IPS DF 4.7 (cell line): ENCODE measurements around the gene PCSK2.
"Not testable (repeated sequence)": the region's sequence is repeated elsewhere in the genome, so short reads cannot be mapped to it uniquely, and the experiment has no call there.

Experiments used
- DNase-seq: peaks from one replicate; pipeline ENCODE4 v3.0.0-alpha.2; 2013; ENCODE audit warnings: low spot score; ENCODE audit errors: extremely low read depth

PCSK2 gene

DNA sequence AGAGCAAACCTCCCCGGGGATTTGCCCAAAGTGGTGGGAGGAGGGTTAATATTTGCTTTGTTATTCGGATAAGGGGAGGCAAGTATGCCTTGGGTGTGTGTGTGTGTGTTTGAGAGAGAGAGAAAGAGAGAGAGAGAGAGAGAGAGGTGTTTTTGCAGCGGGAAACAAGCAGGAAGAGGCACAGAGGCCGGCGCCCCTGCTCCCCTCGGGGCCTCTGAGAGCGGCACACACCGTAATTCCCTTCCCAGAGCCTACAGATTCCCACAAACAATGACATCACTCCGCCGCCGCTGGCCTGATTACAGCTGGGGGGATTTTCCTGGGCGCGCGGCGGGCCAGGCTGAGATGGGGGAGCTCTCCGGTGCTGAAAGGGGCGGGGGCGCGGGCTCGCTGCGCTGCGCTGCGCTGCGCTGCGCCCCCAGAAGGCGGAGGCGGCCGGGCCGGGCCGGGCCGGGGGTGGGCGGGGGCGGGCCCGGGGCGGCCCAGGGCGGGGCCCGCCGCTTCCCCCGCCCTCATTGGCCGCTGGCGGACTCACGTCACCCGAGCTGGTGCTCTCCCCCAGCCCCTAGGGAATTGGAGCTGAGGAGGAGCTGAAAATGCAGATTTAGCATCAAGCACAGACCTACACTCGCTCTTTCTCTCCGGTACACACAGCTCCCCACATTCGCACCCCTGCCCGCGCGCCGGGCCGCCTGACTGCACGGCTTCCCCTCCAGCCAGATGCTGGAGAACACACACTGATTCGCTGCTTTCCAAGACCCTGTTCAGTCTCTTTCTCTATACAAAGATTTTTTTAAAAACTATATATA lies at the start of gene PCSK2:
PCSK2 (plus strand) TSS at position 631 of the 809 bp plus-strand sequence. CDS start 266 bp downstream, outside the sequence.
- DNase-seq: peak; percentile 62

DNA sequence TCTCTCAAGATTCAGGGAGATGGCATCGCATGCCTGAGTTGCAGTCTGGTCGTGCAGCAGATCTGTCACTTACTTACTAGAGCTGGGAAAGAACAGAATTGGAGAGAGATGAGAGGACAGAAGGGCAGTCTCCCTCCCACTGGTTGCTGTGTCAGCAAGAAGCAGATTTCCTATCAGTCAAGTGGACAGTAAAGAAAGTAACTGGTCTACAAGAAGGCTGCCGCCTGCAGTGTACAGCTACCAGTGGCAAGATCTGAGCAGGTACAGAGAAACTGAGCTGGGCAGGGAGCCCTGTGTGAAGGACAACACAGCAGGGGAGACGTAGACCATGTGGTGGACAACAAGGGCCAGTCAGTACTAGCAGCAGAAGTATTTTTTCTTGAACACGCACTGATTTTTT lies 49.5 kb upstream of the PCSK2 start:
- DNase-seq: no peak

- DNase-seq: no peak
Observed at GRCh38 chr20:17179840-17180239, 47.0 kb upstream of the PCSK2 start.

DNA sequence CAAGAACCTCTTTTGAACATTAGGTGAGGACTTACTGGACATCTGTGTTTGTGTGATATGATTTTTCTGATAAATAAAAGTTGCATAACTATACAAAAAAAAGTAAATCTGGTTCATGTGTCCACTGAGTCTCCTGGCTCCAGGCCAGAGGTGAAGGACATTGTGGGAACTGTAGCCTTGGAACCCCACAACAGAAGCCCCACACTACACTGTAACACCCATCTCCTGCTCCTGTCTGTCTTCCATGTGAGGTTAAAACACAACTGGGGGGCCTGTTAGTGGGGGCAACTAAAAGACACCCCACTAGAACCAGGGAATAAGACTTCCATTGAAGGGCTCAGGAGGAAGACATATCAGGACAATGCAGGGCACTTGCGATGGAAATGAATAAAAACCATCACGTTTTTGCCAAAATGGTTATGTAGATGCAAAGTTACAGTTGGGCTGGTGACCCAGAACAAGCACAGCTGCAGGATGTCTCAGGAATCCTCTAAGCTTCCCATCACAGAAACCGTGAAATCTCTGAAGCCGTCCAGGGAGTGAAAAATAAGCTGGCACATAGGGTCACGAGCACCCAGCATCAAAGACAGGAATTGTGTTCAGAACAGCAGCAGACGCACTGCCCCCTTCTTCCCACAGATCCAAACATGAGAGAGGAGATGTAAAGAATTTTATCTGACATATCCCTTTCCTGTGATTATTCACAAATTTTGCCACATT lies 36.7 kb upstream of the PCSK2 start:
- no peak for DNase-seq

- no peak for DNase-seq
Observed at GRCh38 chr20:17197041-17197440, 29.8 kb upstream of the PCSK2 start.

GRCh38 chr20:17202030-17202429 lies 24.8 kb upstream of the PCSK2 start:
- no peak for DNase-seq

DNA sequence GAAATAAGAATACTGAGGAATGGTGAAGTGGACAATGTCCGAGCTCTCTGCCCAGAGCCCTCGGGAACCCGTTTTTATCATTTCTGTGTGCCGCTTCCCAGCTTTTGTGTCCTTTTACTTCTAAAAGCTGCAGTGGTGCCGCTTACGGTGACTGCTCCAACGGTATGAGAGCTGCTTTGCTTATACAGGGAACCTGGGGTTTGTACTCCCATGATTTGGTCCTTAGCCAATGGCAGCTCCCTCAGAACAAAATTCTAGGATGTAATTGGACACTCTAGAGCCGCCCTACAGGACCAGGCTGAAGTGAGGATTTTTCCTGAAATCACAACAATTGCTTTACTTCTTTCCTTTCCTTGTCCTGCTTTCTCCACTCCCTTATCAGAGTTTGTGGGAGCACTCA lies 24.2 kb upstream of the PCSK2 start:
- DNase-seq: peak; percentile 30

DNA sequence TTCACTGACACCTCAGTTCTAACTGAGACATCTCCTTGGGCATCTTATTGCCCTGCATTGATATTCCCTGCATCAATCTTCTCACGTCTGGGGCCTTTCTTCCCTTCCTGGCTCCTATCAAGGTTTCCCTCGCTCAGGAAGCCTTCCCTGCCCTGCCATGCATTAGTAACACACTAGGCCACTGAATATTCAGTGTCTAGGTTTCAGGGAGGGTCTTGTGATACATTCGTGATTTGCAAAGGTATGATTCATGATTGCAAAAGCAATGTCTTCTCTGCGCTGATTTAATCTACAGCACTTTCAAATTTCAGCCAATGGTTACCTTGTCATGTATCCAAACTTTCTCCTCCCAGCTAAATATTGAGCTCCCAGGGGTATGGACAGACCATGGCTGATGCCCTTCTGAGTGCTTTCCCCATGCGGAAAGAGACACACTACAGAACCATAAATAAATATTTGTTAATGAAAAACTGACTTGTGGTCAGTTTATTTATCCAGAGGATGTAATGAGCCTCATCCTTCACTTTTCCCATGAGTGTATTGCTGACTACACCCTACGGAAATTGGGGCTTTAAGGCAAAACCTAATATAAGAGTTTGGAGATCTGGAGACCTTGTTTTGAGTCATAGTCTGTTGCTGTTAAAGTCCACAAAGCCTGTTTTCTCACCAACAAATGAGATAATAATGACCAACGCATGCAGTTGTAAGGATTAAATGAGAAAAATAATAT lies 21.6 kb upstream of the PCSK2 start:
- no peak for DNase-seq

- DNase-seq: no peak
Observed at GRCh38 chr20:17210387-17210786, 16.5 kb upstream of the PCSK2 start.

DNA sequence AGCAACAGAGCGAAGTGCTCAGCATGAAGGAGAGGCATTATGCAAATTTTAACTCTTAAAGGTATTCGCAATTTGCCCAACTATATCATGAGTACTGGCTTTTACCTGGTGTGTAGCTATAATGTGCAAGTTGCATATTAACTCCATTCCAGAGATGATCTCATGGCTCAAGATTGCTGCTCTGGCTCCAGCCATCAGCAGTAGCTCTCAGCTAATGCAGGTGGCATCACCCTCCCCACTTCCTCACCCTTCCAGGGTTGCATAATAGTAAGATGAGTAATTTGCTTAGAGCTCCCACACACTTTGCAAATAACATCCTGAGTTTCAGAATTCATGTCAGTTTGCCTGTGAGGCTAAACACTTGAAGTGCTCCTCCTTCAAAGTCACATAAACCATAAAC lies 15.9 kb upstream of the PCSK2 start:
- DNase-seq: no peak

DNA sequence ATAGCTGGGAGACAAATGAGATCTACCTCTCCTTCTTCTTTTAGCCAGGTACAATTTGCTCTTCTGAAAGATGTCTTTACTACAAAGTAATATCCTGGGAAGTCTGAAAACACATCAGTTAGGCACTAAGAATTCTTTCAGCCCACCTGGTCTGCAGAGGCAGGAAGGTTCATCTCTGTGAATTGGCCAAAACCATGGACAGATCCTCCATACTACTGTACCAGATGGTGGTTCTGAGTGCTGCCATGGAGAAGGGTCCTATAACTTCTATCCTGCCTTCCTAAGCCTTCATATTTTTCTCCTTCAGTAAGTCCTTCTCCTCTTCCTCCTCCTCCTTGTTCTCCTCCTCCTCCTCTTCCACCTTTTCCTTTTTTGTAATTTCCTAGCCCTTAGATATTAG lies 11.7 kb upstream of the PCSK2 start:
- DNase-seq: no peak

GRCh38 chr20:17219856-17220255 lies 7.0 kb upstream of the PCSK2 start:
- DNase-seq: not testable (repeated sequence)

- DNase-seq: no peak
Observed at GRCh38 chr20:17223553-17223952, 3.3 kb upstream of the PCSK2 start.

DNA sequence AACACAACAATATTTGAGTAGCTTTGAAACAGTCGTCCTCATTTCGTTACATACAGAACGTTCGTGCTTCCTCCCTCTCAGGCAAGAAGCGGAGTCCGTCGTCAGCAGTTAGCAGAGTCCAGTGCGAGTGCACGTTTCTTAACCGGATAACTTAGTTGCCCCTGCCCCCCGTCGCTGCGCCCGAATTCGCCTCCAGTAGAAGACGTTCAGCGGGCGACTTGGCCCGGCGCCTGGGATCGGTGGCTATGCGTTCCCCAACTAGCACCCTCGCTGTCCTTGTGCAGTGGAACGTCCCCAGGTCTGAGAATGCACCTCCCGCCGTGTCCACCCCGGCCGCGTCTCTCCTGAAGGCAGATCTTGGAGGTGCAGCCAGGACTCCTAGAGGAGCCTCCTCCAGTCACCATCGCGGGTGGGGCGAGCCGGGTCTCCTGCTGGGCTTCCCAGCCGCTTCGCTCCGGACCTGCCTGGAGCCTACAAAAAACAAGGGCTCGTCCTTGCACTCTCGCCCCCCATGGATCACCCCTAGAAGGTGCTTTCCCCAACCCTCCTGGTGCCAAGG lies 910 bp upstream of the PCSK2 start:
- no peak for DNase-seq

- DNase-seq: no peak
Observed at GRCh38 chr20:17227219-17227575, 357 bp downstream of the PCSK2 start.

- DNase-seq: no peak
Observed at GRCh38 chr20:17227669-17228623, 1.1 kb downstream of the PCSK2 start.

DNA sequence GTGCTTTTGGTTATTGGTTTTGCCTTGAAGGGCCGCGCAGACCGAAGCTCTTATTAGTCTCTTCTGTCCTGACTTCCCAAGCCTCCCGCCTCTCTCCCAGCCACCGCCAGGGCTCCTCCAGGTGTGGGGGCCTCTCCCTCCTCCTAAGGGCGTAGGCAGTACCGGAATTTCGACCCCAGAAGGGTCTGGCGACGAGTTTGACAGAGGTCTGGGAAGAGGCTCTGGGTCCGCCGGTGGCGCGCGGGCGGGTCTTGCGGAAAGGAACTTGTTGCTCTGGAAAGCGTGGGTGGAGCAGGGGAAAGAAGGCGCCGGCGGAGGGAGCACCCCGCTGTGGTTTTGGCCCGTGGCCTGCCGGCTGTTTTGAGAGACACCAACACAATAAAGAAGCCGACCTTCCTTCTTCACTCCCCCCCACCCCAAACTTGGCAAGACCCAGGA lies 1.8 kb downstream of the PCSK2 start:
- DNase-seq: no peak

GRCh38 chr20:17229256-17229655 lies 2.4 kb downstream of the PCSK2 start:
- no peak for DNase-seq

DNA sequence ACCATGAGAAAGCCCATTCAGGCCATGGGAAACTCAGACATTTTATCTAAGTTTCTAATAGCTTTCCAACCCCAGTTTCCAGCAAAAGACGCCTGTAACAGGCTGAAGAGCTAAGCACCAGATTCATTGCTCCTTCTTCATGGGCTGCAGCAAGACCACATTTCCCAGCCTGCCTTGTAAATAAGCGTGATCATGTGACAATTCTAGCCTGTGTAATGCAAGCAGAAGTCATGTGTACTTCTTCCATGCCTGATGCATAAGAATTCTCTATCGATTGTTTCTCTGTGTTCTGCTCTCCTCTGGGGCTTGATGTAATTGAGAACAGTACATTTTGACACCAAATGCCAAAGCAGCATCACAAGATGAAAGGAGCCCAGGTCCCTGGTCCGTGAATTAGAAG lies 6.8 kb downstream of the PCSK2 start:
- no peak for DNase-seq

- DNase-seq: no peak
Observed at GRCh38 chr20:17236766-17237165, 9.9 kb downstream of the PCSK2 start.

DNA sequence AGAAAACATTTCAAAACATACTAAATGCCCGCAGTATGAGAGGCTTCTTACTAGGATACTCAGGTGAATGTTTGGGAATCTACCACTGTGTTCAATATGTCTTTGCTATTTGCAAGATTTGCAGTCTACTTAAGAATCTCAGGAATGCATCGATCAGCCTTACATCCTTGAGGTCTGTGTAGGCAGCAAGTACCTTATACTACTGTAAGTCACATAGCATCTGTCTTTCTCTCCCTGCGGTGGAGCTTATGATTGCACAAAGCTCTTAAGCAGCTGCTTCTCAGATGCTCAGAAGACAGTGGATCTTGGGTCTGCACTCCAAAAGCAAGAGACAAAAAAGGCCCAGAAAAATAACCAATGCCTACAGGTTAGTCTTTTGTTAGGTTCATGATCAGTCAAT lies 21.4 kb downstream of the PCSK2 start:
- no peak for DNase-seq
